ENCODE data around the gene TEN1.

The TEN1 gene

DNA sequence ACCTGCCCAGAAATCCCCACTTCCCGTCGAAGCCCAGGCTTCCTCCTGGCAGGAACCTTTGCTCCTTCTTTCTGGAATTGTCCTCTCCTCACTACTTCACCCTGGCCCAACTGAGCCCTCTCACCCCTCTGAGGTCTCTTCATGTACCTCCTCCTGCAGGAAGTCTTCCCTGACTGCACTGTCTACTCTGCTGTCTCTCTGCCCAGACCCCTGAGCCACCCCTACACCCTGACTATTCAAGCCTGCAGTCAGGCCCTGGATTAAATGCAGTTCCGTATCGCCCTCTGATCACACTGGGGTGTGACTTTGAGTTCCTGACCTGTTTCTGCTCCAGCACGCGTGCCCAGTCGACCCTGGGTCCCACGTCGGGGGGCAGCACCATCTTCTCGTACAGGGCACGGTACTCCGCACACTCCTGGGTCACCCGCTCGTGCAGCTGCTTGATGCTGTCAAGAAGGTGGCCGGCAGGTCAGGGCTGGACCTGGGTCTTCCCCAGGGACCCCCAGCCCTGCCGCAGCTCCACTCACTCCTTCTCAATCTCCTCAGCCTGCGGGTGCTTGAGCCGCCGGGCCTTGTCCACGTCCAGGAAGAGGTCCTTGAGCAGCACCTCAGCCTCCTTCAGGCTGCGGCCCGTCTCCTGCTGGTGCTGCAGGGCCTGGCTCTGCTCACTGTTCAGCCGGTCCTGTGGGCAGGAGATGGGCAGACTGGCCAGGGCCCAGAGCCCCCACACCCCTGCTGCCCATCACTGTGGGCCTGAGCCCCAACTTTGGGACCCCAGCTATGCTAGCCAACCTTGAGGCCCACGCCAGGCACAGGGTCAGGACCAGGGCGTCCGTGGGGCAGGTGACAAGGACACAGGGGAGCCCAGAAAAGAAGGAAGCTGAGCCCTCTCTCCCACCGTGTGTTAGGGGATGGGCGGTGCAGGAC lies 44.2 kb downstream of the TEN1 start:
- TF ChIP-seq GATA3 (IDR thresholded peaks at IDR 0.05; ENCODE audit: low read depth, low read length) (no peak), GATA2 (IDR thresholded peaks at IDR 0.05; ENCODE audit: low read depth, low read length) (no peak)

DNA sequence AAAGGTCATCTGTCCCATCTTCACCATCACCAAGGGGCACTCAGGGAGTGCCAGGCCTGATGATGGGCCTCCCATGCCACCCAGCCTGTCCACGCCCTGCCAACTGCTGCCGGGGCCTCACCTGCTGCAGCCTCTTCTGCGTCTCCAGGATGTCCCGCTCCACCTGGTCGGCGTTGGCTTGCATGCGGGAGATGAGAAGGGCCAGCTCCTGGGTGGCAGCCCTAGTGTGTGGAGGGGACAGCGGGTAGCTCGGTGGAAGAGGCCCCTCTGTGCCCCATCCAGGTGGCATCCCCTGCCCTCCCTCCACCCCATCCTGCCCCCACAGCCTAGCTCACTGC lies 44.8 kb downstream of the TEN1 start:
- TF ChIP-seq GATA2 (IDR thresholded peaks at IDR 0.05; ENCODE audit: low read depth, low read length) (no peak), GATA3 (IDR thresholded peaks at IDR 0.05; ENCODE audit: low read depth, low read length) (no peak)

DNA sequence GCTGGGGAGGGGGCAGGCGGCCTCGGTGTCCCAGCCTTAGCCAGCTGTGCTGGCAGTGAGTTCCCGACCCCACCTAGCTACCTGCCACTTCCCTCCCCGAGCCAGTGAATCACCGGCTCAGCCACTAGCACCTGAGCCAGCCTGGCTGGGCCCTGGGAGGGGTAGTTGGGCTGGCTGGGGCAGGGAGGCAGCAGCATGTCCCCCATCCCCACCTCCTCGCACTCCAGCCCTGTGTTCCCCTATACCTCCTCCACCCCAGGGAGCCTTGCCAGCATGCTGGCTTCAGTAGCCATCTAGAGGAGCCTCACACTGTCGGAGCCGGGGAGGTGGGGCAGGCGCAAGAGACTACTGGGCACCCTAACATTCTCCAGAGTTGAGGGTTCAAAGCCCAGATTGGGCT lies 45.3 kb downstream of the TEN1 start:
- TF ChIP-seq GATA2 (IDR thresholded peaks at IDR 0.05; ENCODE audit: low read depth, low read length), result no peak
- no peak for TF ChIP-seq GATA3 (IDR thresholded peaks at IDR 0.05; ENCODE audit: low read depth, low read length)

DNA sequence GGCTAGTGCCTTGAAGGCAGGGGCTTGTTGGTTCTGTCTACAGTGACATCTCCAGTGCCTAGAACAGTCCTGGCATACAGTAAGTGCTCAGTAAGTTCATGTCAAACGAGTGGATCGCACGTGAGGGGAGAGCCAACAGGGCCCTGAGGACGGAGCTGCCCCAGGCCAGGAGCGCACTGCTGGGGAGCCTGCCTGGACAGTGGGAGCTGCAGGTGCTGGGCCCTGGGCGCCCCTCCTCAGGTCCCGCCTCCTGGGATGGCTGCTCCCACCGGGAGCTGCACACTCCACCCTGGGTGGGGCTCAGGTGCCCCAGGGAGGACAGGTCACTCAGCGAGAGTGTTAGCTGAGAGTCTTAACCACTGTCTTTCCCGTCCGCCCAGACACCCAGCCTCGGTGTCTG lies 46.3 kb downstream of the TEN1 start:
- TF ChIP-seq GATA2 (IDR thresholded peaks at IDR 0.05; ENCODE audit: low read depth, low read length) (no peak), GATA3 (IDR thresholded peaks at IDR 0.05; ENCODE audit: low read depth, low read length) (no peak)

DNA sequence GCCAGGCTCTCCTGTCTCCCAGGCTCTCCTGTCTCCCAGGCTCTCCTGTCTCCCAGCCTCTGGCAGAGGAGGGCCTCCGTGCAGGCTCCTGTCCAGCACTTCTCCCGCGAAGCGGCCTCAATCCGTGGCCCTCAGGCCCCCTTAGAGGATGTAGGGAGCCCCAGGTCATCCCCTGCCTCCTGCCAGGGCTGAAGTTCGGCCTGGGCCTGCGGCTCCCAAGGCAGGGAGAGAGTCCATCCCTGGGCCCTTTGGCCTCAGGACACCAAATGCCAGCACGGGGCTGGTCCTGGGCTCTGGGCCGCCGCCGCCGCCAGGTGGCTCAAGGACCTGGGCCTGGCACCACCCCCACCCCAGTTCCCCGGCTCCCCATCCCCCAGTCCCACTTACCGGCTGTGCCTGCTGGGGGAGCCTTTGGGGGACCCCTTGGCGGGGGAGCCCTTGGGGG lies 47.7 kb downstream of the TEN1 start:
- TF ChIP-seq GATA2 (IDR thresholded peaks at IDR 0.05; ENCODE audit: low read depth, low read length), result no peak
- TF ChIP-seq GATA3 (IDR thresholded peaks at IDR 0.05; ENCODE audit: low read depth, low read length), result no peak

DNA sequence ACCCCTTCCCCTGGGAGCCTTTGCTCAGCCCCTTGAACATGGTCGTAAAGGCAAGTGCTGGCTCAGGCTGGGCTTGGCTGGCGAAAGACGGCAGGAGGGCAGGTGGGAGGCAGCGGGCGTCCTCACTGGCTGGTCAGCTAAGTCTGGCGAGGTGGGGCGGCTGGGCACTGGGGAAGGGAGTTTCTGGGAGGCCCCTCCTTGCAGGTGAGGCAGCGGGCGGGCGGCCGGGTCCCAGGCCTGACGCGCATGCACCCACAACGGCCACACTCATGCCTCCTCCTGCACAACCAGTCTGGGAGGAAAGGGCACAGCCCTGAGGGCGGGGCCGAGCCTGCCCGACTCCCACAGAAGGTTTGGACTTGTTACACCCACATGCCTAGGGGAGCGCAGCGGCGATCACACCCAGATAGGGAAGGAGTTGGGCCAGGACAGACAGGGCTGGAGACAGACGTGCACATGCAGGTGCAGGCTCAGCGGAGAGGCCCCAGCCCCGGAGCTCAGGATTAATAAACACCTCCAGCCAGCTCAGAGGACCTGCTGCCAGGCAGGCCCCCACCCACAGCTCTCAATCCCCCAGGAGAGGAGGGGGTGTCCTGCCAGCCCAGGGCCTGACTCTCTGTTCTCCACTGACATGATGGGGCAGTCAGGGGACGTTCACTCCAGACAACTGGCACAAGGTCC lies 48.3 kb downstream of the TEN1 start, which contains the start of gene EVPL:
Gene EVPL, minus strand, starts transcription at position 148 of the 681 bp plus-strand sequence. Its CDS starts 108 bp downstream, at position 40.
- no peak for TF ChIP-seq GATA2 (IDR thresholded peaks at IDR 0.05; ENCODE audit: low read depth, low read length)
- no peak for TF ChIP-seq GATA3 (IDR thresholded peaks at IDR 0.05; ENCODE audit: low read depth, low read length)

DNA sequence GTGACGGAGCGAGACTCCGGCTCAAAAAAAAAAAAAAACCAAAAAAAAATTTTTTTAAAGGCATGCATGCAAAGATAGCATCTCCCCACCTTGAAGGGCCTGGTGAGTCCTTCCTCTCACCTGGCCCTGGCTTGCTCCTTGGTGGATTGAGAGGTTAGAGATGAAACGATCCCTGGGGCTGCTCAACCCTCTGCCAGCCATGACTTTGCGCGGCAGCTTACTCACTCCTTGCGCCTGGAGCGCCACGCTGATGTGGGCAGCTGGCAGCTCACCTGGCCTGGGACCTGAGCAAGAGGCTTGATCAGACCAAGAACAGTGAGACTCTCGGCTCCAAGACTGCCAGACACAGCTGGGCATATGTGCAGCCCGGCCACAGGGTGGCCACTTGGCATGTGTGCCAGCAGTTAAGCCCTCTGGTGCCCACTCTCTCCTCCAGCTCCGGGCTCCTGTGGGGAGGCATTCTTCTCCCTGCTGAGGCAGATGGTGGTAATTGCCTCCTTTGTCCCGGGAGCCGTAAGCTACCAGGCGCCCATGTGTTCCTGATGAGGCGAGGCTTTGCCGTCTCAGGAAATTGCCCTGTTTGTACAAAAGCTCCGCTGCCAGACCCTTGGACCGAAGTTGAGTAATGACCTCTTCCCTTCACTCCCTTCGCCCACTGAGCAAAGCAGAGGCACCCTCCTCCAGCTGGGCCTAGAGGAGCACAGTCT lies 53.2 kb downstream of the TEN1 start:
- no peak for TF ChIP-seq GATA2 (IDR thresholded peaks at IDR 0.05; ENCODE audit: low read depth, low read length)
- no peak for TF ChIP-seq GATA3 (IDR thresholded peaks at IDR 0.05; ENCODE audit: low read depth, low read length)

DNA sequence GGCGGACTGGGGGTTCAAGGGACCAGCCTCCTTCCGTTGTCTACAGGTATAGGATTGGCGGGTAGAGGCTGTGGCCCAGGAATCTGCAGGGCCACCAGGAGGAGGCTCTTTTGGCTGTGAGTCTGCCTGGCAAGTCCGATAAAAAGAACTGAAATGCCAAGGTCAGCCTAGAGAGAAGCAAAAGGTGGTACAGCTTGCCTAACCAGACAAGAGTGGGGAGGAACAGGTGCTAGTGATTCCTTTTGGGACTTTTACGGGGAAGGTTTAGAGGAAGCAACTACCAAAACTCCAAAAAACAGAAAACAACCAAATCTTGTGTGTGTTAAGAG lies 53.7 kb downstream of the TEN1 start:
- TF ChIP-seq GATA3 (IDR thresholded peaks at IDR 0.05; ENCODE audit: low read depth, low read length) (no peak), GATA2 (IDR thresholded peaks at IDR 0.05; ENCODE audit: low read depth, low read length) (no peak)

DNA sequence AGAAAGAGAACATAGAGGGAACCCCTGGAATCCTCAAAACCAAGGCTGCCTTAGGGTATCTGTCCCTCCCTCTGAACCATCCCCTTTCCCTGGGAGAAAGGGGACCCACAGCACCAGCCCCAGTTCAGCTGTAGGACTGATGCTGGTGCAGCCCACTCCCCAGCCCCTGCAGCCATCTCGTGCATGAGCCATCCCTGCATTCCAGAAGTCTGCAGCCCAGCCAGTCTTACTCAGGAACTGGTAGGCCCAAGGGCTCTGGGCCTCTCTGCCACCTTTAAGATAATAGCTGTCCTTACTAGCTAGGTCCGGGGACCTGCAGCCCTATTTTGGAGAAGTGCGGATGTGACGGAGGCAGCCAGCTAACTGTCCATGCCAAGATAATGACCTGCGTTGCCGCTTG lies 54.1 kb downstream of the TEN1 start:
- TF ChIP-seq GATA2 (IDR thresholded peaks at IDR 0.05; ENCODE audit: low read depth, low read length) (no peak), GATA3 (IDR thresholded peaks at IDR 0.05; ENCODE audit: low read depth, low read length) (no peak)

DNA sequence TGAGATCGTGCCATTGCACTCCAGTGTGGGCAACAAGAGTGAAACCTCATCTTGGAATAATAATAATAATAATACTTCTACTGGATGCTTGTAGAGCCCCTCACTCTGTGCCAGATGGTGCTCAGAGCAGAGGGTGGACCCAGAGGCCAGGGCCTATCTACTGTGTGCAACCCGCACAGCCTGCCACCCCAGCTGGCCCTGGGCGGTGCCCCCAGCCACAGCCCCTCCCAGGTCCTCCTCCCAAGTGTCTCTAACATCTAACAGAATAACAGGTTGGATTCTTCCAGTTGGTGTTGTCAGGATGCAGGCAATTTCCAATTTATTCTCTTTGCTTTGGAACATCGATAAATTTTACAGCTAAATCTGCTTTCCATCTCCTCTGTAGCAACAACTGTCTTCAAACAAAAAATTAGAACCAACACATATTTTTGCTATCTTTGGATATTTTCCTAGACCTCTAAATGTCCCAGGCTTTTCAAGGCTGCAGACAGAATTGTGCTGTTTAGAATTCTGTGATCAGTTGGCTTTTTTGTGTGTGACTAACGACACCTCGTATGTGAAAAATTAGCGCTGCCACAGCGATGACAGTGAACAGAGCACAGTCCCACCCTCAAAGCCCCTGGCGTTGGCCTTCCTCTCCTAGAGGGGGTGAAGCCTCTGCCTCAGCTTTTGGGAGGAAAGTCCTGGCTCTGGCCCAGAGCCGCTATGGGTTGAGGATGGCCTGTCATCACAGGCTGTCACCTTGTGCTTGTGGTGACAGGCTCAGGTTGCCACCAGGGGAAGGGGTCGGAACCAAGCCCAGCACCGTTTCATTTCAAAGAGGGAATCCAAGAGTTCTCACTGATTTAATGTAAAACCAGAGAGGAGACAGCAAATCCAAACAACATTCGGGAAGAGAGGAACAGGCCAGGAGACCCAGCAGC lies 55.6 kb downstream of the TEN1 start:
- TF ChIP-seq GATA3 (IDR thresholded peaks at IDR 0.05; ENCODE audit: low read depth, low read length) (no peak), GATA2 (IDR thresholded peaks at IDR 0.05; ENCODE audit: low read depth, low read length) (no peak)

DNA sequence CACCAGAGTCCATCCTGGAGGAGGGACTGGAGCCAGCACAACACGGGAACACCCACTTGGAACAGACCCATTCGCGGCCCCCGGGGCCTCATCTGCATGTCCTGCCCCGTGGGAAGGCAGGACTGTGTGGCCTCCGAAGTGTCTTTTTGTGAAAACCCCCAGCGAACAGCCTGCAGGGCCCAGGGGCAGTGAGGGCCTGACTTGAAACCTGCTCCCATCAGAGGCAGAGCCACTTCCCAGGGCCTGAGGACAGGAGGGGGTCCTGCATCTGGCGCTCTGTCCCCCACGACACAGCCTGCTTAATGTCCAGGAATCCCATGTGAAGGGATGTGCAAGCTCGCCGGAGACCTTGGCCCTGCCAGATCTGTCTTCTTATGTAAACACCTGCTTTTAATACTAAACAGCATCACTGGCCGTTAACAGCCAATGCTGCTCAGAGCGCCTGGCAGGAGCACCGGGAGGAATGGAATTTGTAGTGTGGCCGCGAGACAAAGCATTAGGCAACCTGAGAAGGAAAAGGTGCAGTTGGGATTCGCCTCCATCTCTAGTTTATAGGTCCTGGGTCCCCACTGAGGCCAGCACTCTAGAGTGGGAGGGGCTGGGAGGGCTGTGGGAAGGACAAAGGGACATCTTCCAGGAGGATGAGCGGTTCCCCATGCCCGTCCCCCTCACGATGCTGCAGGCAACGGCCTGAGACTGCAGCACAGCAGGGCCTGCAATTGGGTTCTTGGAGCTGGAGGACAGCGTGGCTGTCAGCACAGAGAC lies 57.6 kb downstream of the TEN1 start:
- TF ChIP-seq GATA2 (IDR thresholded peaks at IDR 0.05; ENCODE audit: low read depth, low read length) (no peak), GATA3 (IDR thresholded peaks at IDR 0.05; ENCODE audit: low read depth, low read length) (no peak)

DNA sequence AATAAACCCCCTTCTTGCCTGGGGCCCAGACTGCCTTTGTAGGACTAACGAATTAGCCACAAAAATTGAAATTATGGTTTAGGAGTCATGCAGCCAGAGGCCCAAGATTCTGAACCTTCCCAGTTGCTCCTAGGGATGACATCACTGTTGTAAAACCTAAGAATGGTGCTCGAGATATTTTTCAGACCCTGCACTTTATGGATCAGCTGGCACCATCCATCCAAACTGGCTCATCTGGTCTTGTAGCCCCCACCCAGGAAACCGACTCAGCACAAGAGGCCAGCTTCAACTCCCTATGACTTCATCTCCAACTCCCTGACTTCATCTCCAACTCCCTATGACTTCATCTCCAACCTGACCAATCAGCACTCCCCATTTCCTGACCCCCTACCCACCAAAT lies 59.0 kb downstream of the TEN1 start:
- TF ChIP-seq GATA3 (IDR thresholded peaks at IDR 0.05; ENCODE audit: low read depth, low read length), result no peak
- TF ChIP-seq GATA2 (IDR thresholded peaks at IDR 0.05; ENCODE audit: low read depth, low read length), result no peak

DNA sequence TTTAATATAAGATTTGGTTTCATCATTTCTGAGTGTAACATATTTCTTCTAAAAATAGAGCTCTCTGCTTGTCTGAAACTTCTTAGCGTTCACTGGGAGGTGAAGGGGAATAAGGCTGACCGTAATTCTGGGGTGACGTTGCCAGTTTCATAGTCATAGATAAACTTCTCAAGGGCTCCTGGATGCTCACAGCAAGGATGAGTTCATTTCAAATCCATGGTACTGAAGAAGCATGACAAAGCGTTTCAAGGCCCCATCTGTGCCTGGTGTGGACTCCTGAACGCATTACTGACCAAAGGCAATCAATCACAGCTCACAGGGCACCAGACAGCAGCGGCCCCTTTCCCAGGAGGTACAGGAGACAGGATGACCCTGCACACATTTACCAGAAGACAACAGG lies 60.1 kb downstream of the TEN1 start:
- TF ChIP-seq GATA2 (IDR thresholded peaks at IDR 0.05; ENCODE audit: low read depth, low read length) (no peak), GATA3 (IDR thresholded peaks at IDR 0.05; ENCODE audit: low read depth, low read length) (no peak)

Measured in SH-SY5Y (cell line).